Stimulated activated CD8-positive, alpha-beta memory T cell treated with anti-CD3 and anti-CD28 coated beads, Interleukin-7, amount 100 ng/mL, for 48 hours (primary cell): ENCODE results near the gene CST4.
"Not testable (repeated sequence)": the region's sequence is repeated elsewhere in the genome, so short reads cannot be mapped to it uniquely, and the experiment has no call there.

Experiments used
- DNase-seq, 2 donors: peaks; one replicate each; pipeline ENCODE4 v3.0.0-alpha.2; 2020; ENCODE audit warnings: low read depth in 1 of 2; ENCODE audit errors: extremely low read depth in 1 of 2

Gene CST4

GRCh38 chr20:23645575-23645974 lies 43.3 kb downstream of the CST4 start:
- DNase-seq, result no peak

DNA sequence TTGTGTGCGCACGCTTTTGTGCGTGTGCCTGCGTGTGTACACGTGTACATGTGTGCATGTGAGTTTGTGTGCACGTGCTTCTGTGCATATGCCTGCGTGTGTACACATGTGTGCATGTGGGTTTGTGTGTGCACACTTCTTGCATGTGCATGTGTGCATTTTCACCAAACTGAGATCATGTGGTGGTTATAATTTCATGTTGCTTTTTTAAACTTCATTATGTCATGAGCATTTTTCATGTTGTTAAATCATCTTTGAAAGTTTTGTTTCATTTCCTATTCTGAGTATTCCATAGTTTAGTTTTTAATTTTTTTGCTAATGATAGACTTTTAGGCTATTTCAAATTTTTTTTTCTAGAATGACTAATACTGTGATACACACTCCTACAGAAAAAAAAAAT lies 44.7 kb downstream of the CST4 start:
- DNase-seq, result no peak

- no peak for DNase-seq
Measured at GRCh38 chr20:23643659-23644058, 45.2 kb downstream of the CST4 start.

GRCh38 chr20:23641936-23642751 lies 46.7 kb downstream of the CST4 start:
- DNase-seq, result no peak

DNA sequence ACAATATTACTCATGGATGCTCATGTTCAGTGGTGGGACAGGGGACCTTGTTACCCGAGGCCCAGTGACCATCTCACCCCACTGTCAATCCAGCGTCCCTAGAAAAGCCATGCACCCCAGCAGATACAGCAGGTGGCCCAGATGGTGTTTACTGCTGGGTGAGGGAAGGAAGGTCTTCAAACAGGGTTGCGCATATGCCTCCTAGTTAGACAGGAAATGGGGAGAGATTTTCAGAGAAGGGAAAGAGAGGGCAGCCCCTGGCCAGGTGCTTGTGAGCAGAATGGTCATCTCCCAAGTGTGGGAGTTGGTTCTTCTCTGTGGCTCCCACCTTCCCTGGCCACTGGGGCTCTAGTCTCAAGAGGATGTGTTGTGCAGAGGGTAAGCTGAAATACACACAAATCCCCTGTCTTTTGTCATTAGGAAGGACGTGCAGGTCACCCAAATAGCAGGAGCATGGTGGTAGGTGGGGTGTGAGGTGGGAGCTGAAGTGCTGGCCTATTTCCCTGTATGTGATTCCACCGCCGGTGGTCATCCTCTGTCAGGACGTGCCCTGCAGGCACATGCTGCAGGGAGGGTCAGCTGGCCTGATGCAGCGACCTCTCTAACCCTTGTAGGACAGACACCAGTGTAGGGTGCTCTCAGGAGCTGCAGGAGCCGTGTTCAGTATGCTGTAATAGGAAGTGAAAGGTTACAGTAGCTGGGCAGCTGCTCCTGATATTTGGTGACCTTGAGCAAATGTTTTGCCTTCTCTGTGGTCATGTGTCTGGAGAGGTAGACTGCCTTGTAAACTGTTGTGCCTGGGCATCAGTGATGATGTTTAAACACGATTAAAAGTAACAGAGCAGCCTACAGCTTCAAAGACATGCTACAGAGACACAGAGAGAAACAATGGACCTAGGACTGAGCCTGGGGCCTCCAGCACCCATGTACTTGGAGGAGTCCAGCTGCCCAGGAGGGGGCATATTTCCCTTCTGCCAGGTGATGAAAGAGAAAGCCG lies 47.9 kb downstream of the CST4 start:
- no peak for DNase-seq

GRCh38 chr20:23640018-23640601 lies 48.7 kb downstream of the CST4 start:
- DNase-seq, result no peak

GRCh38 chr20:23639490-23639958 lies 49.3 kb downstream of the CST4 start:
- no peak for DNase-seq

DNA sequence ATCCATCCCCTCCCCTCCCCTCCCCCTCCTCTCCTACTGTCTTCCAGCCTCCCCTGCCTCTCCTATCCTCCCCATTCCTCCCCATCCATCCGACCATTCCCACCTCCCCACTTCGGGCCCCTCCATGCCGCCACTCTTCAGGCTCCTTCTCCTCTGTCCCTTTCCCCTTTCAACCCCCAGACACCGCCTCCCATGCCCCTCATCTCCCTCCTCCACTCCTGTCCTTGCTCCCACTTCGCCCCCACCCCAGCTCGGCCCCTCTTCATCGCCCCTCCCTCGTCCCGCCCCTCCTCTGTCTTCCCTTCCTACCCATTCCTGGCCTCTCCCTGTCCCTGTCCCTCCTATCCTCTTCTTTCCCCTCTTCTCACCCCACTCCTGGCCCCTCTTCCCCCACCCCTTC lies 50.5 kb downstream of the CST4 start:
- no peak for DNase-seq

DNA sequence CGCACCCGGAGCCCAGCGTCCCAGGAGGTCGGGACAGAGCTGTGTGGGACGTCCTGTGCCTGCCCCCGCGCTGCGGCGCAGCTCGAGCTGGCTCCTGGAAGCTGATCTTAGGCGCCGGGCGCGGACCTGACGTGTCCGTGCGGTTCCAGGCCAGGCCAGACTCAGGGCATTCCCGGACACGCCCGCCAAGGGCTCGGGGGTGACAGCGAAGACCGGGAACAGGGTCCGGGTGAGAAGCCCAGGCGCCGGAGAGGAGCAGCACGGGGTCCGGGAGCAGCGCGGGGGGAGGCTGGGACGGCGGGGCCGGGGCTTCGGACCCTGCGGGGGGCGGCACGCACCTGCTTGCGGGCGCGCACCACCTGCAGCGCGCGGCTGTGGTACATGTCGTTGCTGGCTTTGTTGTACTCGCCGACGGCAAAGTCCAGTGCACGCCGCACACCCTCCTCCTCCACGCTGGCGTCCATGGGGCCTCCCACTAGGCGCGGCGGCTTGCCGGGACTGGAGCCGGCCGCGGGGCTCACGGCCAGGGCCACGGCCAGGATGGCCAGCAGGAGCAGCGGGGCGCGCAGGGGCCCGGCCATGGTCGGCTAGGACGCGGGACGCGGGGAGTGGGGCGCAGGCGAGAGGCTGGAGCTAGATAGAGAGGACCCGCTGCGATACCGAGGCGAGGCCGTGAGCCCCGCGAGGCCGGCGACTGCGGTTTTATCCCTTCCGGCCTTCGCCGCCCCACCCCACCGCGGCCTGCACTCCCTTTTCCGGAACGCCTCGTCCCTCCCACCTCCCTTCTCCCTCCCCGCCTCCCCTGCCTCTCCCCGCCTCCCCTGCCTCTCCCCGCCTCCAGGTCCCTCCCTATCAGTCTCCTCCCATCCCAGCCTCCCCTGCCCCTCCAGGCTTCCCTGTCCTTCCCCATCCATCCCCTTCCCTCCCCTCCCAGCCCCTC lies 51.3 kb downstream of the CST4 start, which contains the start of gene CST3:
Gene CST3, minus strand, starts transcription at position 674 of the 940 bp plus-strand sequence. Its CDS starts 93 bp downstream, at position 581.
- DNase-seq, result no peak

DNA sequence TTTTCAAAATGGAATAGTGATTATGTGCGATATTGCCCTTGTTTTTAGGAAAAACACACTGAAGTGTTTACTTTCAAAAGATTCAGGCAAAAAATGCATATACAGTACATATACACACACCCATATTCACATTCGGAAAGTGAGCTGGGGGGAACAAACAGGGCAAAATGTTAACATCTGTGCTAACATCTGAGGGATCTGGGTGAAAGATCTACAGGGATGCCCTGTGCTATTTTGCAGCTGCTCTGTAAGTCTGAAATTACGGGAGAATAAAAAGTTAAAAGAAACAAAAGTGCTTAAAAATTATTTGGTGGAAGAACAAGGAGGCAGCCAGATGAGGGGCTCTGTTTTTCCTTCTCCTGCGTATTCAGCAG lies 51.9 kb downstream of the CST4 start:
- no peak for DNase-seq

GRCh38 chr20:23636182-23636907 lies 52.5 kb downstream of the CST4 start:
- DNase-seq, result no peak

- DNase-seq, result not testable (repeated sequence)
Measured at GRCh38 chr20:23635768-23636090, 53.1 kb downstream of the CST4 start.
